HS-27A (cell line): ENCODE results near the gene KRTAP10-3.

Source experiments
- DNase-seq: peaks from one replicate; pipeline ENCODE4 v3.0.0-alpha.2; 2012; ENCODE audit warnings: low read depth, missing footprints

KRTAP10-3 gene

DNA sequence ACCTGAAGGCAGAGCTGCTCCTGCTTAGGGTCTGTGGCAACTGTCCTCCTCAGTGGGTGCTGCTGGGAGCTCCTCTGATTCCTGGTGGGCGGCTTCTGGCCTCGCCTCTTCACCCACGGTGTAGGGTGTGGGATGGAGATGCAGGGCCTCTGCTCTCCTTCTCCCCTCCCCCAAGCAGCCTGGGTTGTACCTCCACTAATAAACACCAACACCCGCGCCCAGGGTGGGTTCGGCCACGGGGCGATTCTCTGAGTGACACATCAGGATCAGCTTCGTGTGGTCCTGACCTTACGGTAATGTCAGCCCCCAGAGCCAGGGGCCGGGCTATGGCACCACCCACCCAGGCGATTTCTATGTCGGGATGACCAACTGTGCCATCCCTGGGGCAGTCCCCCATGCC is 42.3 kb downstream of the KRTAP10-3 start:
- DNase-seq = no peak

DNA sequence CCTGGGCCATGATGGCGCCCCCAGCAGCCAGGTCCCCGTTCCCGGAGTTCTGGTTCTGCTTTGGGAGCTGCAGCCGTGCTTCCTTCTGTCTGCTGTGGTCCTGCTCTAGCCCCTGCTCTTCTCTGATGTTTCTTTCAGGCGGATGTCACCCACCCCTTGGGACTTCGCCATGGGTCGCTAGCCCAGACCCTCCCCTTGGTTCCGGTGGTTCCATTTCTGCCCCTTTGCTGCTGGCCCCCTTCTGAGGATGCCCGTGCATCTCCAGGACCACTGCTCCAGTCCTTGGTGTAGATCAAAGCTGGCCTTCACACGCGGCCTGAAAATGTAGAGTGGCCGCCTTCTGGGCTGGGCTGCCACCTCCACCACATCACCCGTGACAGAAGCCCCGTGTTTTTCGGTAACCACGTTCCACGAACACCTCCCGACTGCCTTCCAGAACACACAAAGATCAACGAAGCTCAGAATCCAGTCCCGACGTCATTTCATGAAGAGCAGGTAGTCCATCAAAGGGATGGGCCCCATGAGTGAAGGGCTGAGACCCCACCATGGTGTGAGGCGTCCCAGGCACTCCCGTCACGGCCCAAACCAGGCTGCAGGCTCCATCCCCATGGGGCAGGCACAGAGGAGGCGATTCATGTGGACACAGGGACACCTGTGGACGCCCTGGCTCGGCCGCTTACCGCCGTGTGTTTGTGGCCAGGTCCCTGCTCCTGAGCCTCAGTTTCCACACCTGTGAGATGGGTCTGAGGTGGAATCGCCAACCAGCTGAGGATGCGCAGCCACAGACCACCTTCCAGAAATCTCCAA is 43.0 kb downstream of the KRTAP10-3 start:
- DNase-seq = no peak

DNA sequence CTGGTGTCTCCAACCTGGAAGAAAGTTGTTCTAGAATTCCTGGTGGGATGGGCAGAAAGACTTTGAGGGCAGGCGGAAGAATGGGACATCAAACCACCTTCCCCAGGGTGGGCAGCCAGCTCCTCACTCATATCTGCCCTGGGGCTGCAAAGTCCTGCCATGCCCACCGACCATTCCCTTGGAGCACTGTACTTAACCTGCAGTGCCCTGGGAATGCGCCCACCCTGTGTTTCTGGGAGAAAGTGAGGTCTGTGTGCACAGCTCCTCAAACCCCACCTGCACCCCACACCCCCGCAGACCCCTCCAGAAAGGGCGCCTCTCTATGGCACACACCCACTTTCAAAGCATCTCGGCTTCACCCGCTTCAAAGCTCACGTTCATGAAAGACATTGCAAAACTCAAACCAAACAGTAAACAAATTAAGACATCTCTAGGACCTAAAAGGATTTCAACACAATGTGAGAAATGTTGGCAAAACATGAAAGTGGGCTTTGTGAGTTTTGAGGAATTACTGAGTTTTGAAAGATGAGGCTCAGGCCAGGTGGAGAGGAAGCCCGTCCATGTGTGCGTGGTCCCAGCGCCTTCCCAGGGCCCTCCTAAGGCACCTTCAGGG is 43.7 kb downstream of the KRTAP10-3 start:
- DNase-seq = no peak

DNA sequence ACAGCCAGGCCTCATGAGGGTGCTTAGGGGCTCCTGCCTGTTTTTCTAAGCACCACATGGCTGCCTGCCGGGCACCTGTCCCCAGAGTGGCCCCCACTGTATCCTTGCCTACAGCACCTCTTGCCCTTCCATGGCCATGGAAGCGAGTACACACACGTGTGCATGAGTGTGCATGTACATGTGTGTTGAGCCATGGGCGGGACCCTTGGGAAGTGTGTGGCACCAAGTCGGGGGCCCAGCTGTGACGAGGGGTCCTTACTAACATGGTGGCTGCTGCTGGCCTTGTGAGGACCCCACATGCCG is 44.4 kb downstream of the KRTAP10-3 start:
- DNase-seq = no peak

DNA sequence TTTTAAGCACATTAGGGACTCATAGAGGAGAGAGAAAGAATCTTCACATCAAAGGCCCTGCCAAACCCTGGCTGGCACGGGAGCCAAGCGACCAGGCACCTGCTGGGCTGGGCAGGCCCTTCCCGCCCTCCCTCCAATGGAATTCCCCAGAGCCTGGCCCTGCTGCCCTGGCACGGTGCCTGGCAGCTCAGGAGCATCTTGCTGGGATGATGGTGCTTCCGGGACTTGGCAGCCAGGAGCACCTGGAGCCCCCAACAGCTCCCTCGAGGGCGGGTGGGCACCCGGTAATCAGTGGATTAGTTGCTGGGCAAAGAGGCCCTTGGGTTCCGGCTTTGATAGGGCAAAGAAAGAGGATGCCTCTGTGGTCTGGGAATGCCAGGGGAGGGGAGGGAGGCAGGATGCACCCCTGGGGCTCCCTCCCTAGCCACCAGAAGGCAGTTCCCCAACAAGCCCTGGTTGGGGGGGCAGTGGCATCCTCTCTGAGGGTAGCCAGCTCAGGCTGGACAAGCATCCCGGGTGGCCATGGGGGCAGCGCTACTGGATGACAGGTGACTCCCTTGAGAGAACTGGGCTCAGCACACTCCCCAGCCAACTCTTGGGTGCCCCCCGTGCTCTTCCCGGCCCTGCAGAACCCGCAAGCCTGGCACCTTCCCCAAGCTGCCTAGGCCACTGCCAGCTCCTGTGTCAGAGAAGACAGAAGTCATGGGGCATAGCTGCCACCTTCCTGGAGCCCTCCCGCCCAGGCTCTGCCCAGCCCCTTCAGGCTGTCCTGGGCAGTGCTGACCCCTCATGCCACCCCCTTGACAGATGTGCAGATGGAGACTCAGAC is 45.0 kb downstream of the KRTAP10-3 start:
- DNase-seq = no peak

DNA sequence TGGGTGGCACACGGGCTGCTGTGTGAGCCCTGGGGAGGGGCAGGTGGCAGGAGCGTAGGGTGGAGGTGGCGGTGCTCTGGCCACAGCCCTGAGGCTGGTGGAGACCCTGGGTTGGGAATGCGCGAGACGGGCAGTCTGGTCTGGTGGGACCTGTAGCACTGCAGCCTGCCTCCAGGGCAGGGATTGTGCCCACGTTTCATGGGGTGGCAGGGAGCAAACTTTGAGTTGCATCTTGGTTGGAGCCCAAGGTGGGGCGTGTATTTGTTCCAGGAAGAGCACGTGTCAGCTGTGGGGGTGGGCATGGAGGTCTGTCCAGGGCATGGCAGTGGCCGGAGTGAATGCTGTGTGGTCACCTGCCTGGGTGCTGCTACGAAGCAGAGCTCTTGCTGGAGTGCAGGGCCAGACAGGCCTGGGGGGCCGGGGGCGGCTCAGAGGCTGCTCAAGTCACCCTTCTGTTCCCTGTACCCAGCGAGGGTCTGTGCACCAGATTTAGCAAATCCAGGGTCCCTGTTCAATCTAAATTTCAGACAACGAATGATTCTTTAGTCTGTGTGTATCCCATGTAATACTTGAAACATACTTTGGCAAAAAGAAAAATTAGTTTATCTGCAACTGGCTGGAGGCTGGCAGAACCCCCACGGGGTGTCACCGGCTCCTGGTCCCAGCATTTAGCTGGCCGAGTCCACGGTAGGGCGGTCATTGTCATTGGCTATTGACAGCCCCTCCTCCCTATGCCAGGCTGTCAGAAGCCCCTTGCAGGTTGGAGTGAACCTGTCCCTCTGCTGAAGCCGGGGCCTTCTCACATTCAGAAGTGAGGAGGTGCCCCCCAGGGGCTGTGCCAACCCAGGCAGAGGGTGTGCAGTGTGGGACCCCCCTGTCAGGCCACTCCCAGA is 45.9 kb downstream of the KRTAP10-3 start:
- no peak for DNase-seq

DNA sequence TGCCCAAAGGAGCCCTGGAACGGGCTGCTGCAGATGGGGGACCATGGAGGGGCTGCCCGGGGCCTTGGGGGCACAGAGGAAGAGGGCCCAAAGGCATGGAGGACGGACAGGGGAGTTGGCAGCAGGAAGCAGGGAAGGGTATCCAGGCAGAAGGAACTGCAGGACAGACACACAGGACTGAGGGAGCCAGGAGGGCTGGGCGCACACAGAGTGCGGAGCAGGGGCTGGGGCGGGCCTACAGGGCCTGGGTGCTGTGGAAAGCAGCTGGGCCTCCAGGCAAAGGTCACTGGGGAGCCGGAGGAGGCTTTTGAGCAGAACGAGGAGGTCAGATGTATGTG is 46.7 kb downstream of the KRTAP10-3 start:
- no peak for DNase-seq

DNA sequence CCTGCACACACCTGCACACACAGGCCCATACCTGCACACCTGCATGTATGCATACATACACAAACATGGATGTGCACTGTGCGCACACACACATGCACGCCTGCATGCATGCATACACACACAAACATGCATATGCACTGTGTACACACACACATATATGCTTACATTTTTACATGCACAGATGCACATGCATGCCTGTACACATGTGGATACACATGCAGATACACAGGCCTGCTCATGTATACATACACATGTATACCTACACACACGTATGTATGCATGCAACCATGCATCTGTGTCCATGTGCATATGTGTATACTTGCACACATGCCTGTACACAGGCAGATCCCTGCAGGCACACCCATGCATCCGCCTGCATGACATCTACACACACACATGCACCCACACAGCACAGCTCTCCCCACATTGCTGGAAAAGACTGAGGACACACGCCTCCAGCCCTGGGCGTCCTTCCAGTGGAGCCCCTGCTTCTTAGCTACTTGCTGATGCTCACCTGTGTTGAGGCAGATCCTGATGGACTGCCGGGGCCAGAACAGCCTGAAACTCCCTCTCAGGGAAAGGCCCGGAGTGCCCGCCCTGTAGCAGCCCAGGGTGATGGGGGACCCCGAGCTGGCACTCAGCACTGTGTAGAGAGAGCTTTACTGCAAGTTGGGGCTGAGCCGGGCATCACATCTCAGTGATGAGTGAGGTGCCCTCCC is 47.2 kb downstream of the KRTAP10-3 start:
- DNase-seq = no peak

DNA sequence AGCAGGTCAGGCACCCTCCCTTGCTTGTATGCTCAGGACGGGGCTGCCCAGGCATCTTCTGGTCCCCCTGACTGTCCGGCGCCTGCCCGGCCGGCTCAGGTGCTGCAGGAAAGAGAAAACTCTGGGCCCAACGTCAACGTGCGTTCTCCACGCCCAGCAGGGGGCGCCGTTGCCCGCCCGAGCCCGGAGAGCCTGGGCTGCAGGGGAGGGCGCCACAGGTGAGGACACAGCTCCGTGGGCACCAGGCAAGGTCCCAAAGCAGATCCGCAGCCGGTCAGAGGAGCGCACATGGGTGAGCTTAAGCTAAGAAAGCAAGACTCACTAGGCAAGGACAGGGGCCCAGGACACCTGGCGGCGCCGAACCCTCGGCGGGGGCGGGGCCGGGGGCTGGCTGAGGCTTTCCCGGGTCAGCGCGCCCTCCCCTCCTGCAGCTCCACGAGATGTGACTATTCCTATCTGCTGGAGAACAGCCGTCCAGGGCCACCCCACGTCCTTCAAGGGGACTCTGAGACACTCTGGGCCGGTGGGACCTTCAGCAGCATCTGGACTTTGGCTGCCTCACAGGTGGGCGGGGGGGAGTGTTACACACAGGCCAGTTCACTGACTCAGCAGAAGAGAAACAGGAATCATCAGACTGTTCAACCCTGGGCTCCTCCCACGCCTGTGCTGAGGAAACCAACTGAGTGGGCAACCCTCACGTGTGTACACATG is 47.9 kb downstream of the KRTAP10-3 start:
- no peak for DNase-seq

DNA sequence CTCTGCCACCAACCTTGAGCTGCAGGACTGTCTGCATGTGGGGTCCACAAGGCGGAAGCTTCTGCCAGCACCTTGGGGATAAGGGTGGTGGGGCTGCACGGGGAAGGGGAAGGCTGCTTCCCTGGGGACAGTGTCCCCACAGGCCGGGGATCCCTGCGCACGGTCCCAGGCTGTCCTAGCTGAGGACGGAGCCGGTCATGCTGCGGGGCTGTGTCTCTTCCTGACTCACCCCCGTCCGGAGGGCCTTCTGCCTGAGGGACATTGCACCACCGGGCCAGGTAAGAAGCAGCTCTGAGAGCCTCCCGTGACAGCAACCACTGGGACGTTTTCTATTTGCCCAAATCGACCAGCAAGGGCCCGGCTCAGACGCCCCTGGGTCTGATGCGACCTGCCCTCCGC is 48.5 kb downstream of the KRTAP10-3 start:
- DNase-seq = no peak

DNA sequence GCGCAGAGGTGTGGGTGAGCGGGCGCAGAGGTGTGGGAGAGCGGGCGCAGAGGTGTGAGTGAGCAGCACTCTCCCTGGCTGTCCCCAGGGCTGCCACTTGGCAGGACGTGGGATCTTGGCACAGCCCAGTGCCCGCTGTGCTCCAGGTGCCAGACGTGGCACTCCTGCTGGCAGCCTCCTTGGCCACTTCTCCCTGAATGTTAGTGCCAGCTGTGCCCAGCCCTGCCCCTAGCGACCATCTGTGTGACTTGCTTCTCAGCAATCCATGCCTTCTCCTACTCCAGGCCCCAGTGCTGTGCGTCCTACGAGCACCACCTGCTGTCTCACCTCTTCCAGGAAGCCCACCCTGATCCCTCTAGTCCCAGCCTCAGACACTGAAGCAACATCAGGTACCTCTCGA is 49.1 kb downstream of the KRTAP10-3 start:
- DNase-seq = no peak

DNA sequence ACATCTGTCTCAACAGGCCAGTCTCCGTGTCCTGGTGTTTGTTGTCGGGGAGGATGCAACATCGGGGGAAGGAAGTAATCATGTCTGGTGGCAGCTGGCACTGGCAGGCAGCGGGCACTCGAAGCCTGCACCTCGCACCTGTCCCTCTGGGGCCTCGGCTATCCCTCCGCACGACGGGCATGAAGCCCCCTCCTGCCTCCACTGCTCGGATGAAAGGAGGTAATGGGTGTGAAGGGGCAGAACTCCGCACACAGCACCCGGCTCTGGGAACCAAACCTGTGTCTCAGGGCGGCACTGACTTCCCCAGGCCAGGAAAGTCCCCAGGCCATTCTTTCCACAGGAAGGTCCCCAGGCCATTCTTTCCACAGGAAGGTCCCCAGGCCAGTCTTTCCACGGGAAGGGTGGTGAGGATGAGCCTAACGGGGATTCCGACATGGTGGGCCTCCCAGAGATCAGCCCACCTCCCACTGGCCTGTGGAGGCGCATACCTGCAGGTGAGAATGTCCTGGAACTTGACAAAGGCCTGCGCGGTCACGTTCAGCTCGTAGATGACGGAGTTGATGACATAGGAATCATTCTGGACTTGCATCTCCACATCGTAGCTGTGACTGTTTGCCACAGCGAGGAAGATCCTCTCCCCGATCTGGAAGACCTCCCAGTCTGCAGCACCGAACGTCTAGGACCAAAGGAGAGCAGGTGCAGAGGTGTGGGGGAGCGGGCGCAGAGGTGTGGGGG is 49.7 kb downstream of the KRTAP10-3 start:
- DNase-seq = no peak

DNA sequence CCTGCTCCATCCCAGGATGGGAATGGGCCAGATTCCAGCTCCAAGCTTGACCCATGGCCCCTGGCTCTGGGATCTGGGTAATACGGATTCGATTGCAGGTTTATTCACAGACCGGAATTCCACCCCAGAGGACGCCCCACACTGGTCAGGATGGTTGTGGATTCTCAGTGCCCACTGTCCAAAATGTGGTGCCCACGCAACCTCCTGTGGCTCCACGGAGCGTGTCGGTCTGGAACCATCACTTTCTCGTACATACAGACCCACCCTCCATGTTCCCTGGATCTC is 50.2 kb downstream of the KRTAP10-3 start:
- DNase-seq = no peak
